ENCODE measurements around the gene EFHC2. TPM values are rescaled to one million over a fixed set of nuclear protein-coding genes. Genes with fewer than 3 reads are reported as not detected.

EFHC2 gene
- total and polyA plus RNA-seq, 8 donors: 0.09 to 1.9 (median 0.47) TPM

- ATAC-seq (peak; percentile 43 to 75 (median 70)), DNase-seq (no peak), FAIRE-seq (peak; percentile 91)
- Histone ChIP-seq H3K9me3 (no peaks in the 10 kb centered on the region), H3K4me3 (no peak overlapping the region), H3K4me1 (no peaks in the 10 kb centered on the region), H3K36me3 (no peaks in the 10 kb centered on the region), H3K27ac (no peak overlapping the region), H3K27me3 (peaks cover 0 to 10% (median 0%) of the 10 kb centered on the region in 4 donors)
- WGBS, 2 donors: 7 to 11% methylated on average over 1 of the region's 1 CpG
- TF ChIP-seq CTCF (IDR thresholded peaks at IDR 0.05): peak; percentile 14 to 36 (median 28)
- intact Hi-C loops (cut with DNase I): loop anchor here in 1 of 3 donors (10.0 kb wide), 1 partner anchor 279 kb away; no protein-coding TSS in a partner anchor
These were observed 99.5 kb downstream of the EFHC2 start for GRCh38 chrX:44244008-44244407.

GRCh38 chrX:44241546-44241945 lies 101.9 kb downstream of the EFHC2 start:
- intact Hi-C loops (cut with DNase I): loop anchor here in 1 of 3 donors (10.0 kb wide), 1 partner anchor 277 kb away; no protein-coding TSS in a partner anchor
- ATAC-seq: no peak
- 52 to 63% methylated on average over 4 of the region's 4 CpGs for whole genome bisulfite sequencing, 2 donors
- Histone ChIP-seq H3K36me3 (no peaks in the 10 kb centered on the region), H3K27me3 (peaks cover 0 to 11% (median 0%) of the 10 kb centered on the region in 4 donors), H3K9me3 (no peaks in the 10 kb centered on the region), H3K4me3 (no peak overlapping the region), H3K27ac (no peak overlapping the region), H3K4me1 (no peaks in the 10 kb centered on the region)
- no peak for FAIRE-seq
- DNase-seq: no peak
- no peak for TF ChIP-seq CTCF (IDR thresholded peaks at IDR 0.05)

- DNase-seq (no peak), ATAC-seq (no peak), FAIRE-seq (no peak)
- Histone ChIP-seq H3K27ac (no peak overlapping the region), H3K9me3 (no peaks in the 10 kb centered on the region), H3K27me3 (peaks cover 0 to 11% (median 0%) of the 10 kb centered on the region in 4 donors), H3K4me1 (peaks cover 0 to 4% (median 0%) of the 10 kb centered on the region in 3 donors), H3K4me3 (no peak overlapping the region), H3K36me3 (no peaks in the 10 kb centered on the region)
- WGBS, 2 donors: 67 to 82% methylated on average over 1 of the region's 1 CpG
- intact Hi-C loops (cut with DNase I): loop anchor here in 1 of 3 donors (10.0 kb wide), 1 partner anchor 275 kb away; no protein-coding TSS in a partner anchor
- no peak for TF ChIP-seq CTCF (IDR thresholded peaks at IDR 0.05)
These were observed 103.4 kb downstream of the EFHC2 start for GRCh38 chrX:44240036-44240435.

GRCh38 chrX:44239036-44239435 lies 104.4 kb downstream of the EFHC2 start:
- no peak for ATAC-seq
- Histone ChIP-seq H3K4me1 (peaks cover 0 to 6% (median 0%) of the 10 kb centered on the region in 3 donors), H3K27me3 (peaks cover 0 to 11% (median 0%) of the 10 kb centered on the region in 4 donors), H3K36me3 (no peaks in the 10 kb centered on the region), H3K27ac (no peak overlapping the region), H3K4me3 (no peak overlapping the region), H3K9me3 (no peaks in the 10 kb centered on the region)
- intact Hi-C loops (cut with DNase I): no loop called here
- no peak for TF ChIP-seq CTCF (IDR thresholded peaks at IDR 0.05)
- no peak for DNase-seq
- no peak for FAIRE-seq

- no peak for TF ChIP-seq CTCF (IDR thresholded peaks at IDR 0.05)
- Histone ChIP-seq H3K27ac (peak overlapping the region in 1 of 4 donors; percentile 28), H3K9me3 (no peaks in the 10 kb centered on the region), H3K27me3 (peaks cover 0 to 11% (median 0%) of the 10 kb centered on the region in 4 donors), H3K36me3 (no peaks in the 10 kb centered on the region), H3K4me1 (peaks cover 0 to 13% (median 6%) of the 10 kb centered on the region in 3 donors), H3K4me3 (no peak overlapping the region)
- peak; percentile 42 to 63 (median 48) for ATAC-seq
- intact Hi-C loops (cut with DNase I): no loop called here
- no peak for DNase-seq
- 35 to 38% methylated on average over 2 of the region's 2 CpGs for WGBS, 2 donors
- no peak for FAIRE-seq
These were observed 107.9 kb downstream of the EFHC2 start for GRCh38 chrX:44235534-44235933.

All from pancreas (tissue), 10 donors.